H1 (cell line): Measurements from ENCODE around the gene LAMP1. TPM values are rescaled to one million over a fixed set of nuclear protein-coding genes. Genes with fewer than 3 reads are reported as not detected.

ENCODE experiments used
- CTCF ChIA-PET: fragments of 300-600 bp; sonication (Branson Sonifier 250); formaldehyde crosslinking; loops from one replicate; lab custom pipeline; 2021; ENCODE audit not compliant: partially characterized antibody; lab: Charles Lee
- POLR2A ChIA-PET: fragments of 300-600 bp; sonication (Branson Sonifier 250); formaldehyde crosslinking; loops from one replicate; lab custom pipeline; 2021; ENCODE audit warnings: inconsistent platforms; ENCODE audit not compliant: partially characterized antibody; lab: Charles Lee
- DNase-seq, 2 experiments: peaks; one replicate each; pipeline versions ENCODE4 v3.0.0 to v3.0.0-alpha.2; 2010 to 2022; ENCODE audit warnings: low spot score in 2 of 2, low read depth in 1 of 2, mixed read lengths in 1 of 2
- FAIRE-seq: peaks from 2 replicates; lab custom pipeline; 2011; peaks lifted over from hg19 to GRCh38; lab: Jason Lieb, UNC
- H2AFZ ChIP-seq: 2 replicates; pipeline ENCODE4 v1.8.1; 2012; ENCODE audit warnings: low read length, inconsistent platforms
- H2AK5ac ChIP-seq: 2 replicates; pipeline ENCODE4 v1.6.1; 2013; ENCODE audit warnings: low read depth, low read length
- H2BK120ac ChIP-seq: replicated peaks from 2 replicates; pipeline ENCODE3; 2013; ENCODE audit warnings: low read depth, low read length, inconsistent platforms
- H2BK12ac ChIP-seq: 2 replicates; pipeline ENCODE4 v1.6.1; 2013; ENCODE audit warnings: low read depth, low read length
- H2BK15ac ChIP-seq: 2 replicates; pipeline ENCODE4 v1.6.1; 2013; ENCODE audit warnings: low read length
- H2BK20ac ChIP-seq: 2 replicates; pipeline ENCODE4 v1.6.1; 2013; ENCODE audit warnings: low read length
- H2BK5ac ChIP-seq: 2 replicates; pipeline ENCODE4 v1.6.1; 2013; ENCODE audit warnings: low read depth, low read length
- H3K14ac ChIP-seq: 2 replicates; pipeline ENCODE4 v1.6.1; 2013; ENCODE audit warnings: inconsistent platforms; ENCODE audit not compliant: insufficient read length
- H3K18ac ChIP-seq: 2 replicates; pipeline ENCODE4 v1.6.1; 2013; ENCODE audit warnings: low read length; ENCODE audit errors: extremely low read depth
- H3K23ac ChIP-seq: 2 replicates; pipeline ENCODE4 v1.6.1; 2013; ENCODE audit warnings: inconsistent platforms; ENCODE audit not compliant: insufficient read length
- H3K23me2 ChIP-seq: 2 replicates; pipeline ENCODE4 v1.6.1; 2013; ENCODE audit warnings: low read depth, low read length
- H3K27ac ChIP-seq: 2 replicates; pipeline ENCODE4 v1.6.1; 2011; ENCODE audit warnings: low read depth, low read length, inconsistent platforms
- H3K27me3 ChIP-seq, 4 experiments: replicated peaks in 1 of 4; 1 replicate in 1 of 4; 2 replicates in 3 of 4; pipeline versions ENCODE4 v1.6.1 to v1.8.1; 2011 to 2013; ENCODE audit warnings: low read length in 3 of 4, mild to moderate bottlenecking in 3 of 4, inconsistent platforms in 2 of 4, mixed read lengths in 2 of 4, moderate library complexity in 1 of 4; ENCODE audit not compliant: control insufficient read depth in 3 of 4, insufficient read depth in 3 of 4; ENCODE audit errors: extremely low read depth in 1 of 4
- H3K36me3 ChIP-seq, 4 experiments: 2 replicates each; pipeline versions ENCODE4 v1.6.1 to v1.8.1; 2011 to 2013; ENCODE audit warnings: mild to moderate bottlenecking in 4 of 4, low read length in 3 of 4, moderate library complexity in 2 of 4, control low read depth in 1 of 4, inconsistent platforms in 1 of 4; ENCODE audit not compliant: insufficient read depth in 4 of 4, control insufficient read depth in 2 of 4
- H3K4ac ChIP-seq: replicated peaks from 2 replicates; pipeline ENCODE3; 2013; ENCODE audit warnings: low read length, low read depth, mixed read lengths, inconsistent platforms; ENCODE audit not compliant: insufficient read length
- H3K4me1 ChIP-seq, 4 experiments: replicated peaks in 1 of 4; 1 replicate in 1 of 4; 2 replicates in 3 of 4; pipeline versions ENCODE4 v1.6.1 to v1.8.1; 2011 to 2013; ENCODE audit warnings: low read length in 3 of 4, inconsistent platforms in 2 of 4, mixed read lengths in 1 of 4; ENCODE audit not compliant: insufficient read depth in 4 of 4, control insufficient read depth in 3 of 4
- H3K4me2 ChIP-seq, 2 experiments: 2 replicates each; pipeline versions ENCODE4 v1.6.1 to v1.8.1; 2011 to 2013; ENCODE audit warnings: low read depth in 2 of 2, low read length in 2 of 2, control low read depth in 1 of 2, inconsistent platforms in 1 of 2, mild to moderate bottlenecking in 1 of 2; ENCODE audit not compliant: insufficient read depth in 1 of 2
- H3K4me3 ChIP-seq, 4 experiments: fragments of 200-600, 300-600 bp in 1 of 4; sonication (generic), shearing (Covaris generic), sonication (Bioruptor Twin) in 1 of 4; 2 replicates each; pipeline versions ENCODE4 v1.5.1 to v1.8.1; 2011 to 2016; ENCODE audit warnings: low read length in 4 of 4, low read depth in 3 of 4, control low read depth in 2 of 4, inconsistent platforms in 2 of 4, mild to moderate bottlenecking in 2 of 4, mixed read lengths in 1 of 4, moderate library complexity in 1 of 4; ENCODE audit not compliant: insufficient read depth in 2 of 4; ENCODE audit errors: extremely low read depth in 1 of 4
- H3K56ac ChIP-seq: replicated peaks from 2 replicates; pipeline ENCODE3; 2013; ENCODE audit warnings: low read depth, mild to moderate bottlenecking, mixed read lengths, low read length, inconsistent platforms; ENCODE audit not compliant: insufficient read length
- H3K79me1 ChIP-seq: 2 replicates; pipeline ENCODE4 v1.6.1; 2013; ENCODE audit warnings: low read depth, low read length, control low read depth
- H3K79me2 ChIP-seq, 2 experiments: 2 replicates each; pipeline versions ENCODE4 v1.6.1 to v1.8.1; 2012 to 2013; ENCODE audit warnings: low read length in 2 of 2, mild to moderate bottlenecking in 2 of 2, inconsistent platforms in 1 of 2; ENCODE audit not compliant: insufficient read depth in 2 of 2, control insufficient read depth in 1 of 2
- H3K9ac ChIP-seq, 4 experiments: replicated peaks in 1 of 4; 1 replicate in 1 of 4; 2 replicates in 3 of 4; pipeline versions ENCODE4 v1.6.1 to v1.8.1; 2011 to 2013; ENCODE audit warnings: low read depth in 3 of 4, low read length in 3 of 4, control low read depth in 2 of 4, mild to moderate bottlenecking in 2 of 4, moderate library complexity in 2 of 4, inconsistent platforms in 1 of 4; ENCODE audit errors: extremely low read depth in 1 of 4
- H3K9me3 ChIP-seq, 2 experiments: 2 replicates each; pipeline versions ENCODE4 v1.6.1 to v1.8.1; 2012 to 2013; ENCODE audit warnings: mild to moderate bottlenecking in 2 of 2, moderate library complexity in 2 of 2, control low read depth in 1 of 2, inconsistent platforms in 1 of 2, low read depth in 1 of 2, low read length in 1 of 2, mixed read lengths in 1 of 2; ENCODE audit not compliant: insufficient read depth in 2 of 2
- H4K20me1 ChIP-seq, 2 experiments: replicated peaks in 1 of 2; 2 replicates each; pipeline versions ENCODE3 to v1.8.1; 2011 to 2013; ENCODE audit warnings: inconsistent platforms in 2 of 2, low read length in 2 of 2, mild to moderate bottlenecking in 1 of 2; ENCODE audit not compliant: insufficient read depth in 2 of 2, control insufficient read depth in 1 of 2
- H4K5ac ChIP-seq: 2 replicates; pipeline ENCODE4 v1.6.1; 2013; ENCODE audit warnings: low read length, low read depth, mixed read lengths, inconsistent platforms; ENCODE audit not compliant: insufficient read length
- H4K8ac ChIP-seq: 2 replicates; pipeline ENCODE4 v1.8.0; 2013; ENCODE audit warnings: mild to moderate bottlenecking, moderate library complexity, low read length, inconsistent platforms; ENCODE audit not compliant: insufficient read depth; ENCODE audit errors: extremely low read depth
- H4K91ac ChIP-seq: replicated peaks from 2 replicates; pipeline ENCODE3; 2013; ENCODE audit warnings: low read length, mixed read lengths, inconsistent platforms; ENCODE audit not compliant: insufficient read length
- ASH2L ChIP-seq: fragments of 200-600, 300-600 bp; sonication (generic); IDR thresholded peaks from one replicate; pipeline ENCODE4 v1.7.1; 2017; ENCODE audit warnings: low read length
- KDM5A ChIP-seq: fragments of 200-600 bp; IDR thresholded peaks from 2 replicates; pipeline ENCODE4 v1.7.1; 2012; ENCODE audit warnings: mild to moderate bottlenecking, low read length, inconsistent platforms, mixed read lengths
- MAFK ChIP-seq: IDR thresholded peaks from 2 replicates; pipeline ENCODE4 v1.6.1; 2012; ENCODE audit warnings: low read depth, mild to moderate bottlenecking, improper control_type of control experiment, low read length
- POLR2A ChIP-seq, 2 experiments: IDR thresholded peaks; 1 replicate in 1 of 2; 2 replicates in 1 of 2; pipeline ENCODE4 v1.6.1; 2011; ENCODE audit warnings: low read depth in 2 of 2, low read length in 2 of 2, mild to moderate bottlenecking in 2 of 2; ENCODE audit errors: control extremely low read depth in 1 of 2
- SP2 ChIP-seq: IDR thresholded peaks from 2 replicates; pipeline ENCODE4 v1.6.1; 2012; ENCODE audit warnings: mild to moderate bottlenecking, low read length, inconsistent platforms
- SUZ12 ChIP-seq: fragments of 200-600 bp; sonication (generic); IDR thresholded peaks from 2 replicates; pipeline ENCODE4 v1.6.1; 2012; ENCODE audit warnings: mild to moderate bottlenecking, inconsistent platforms, low read length, moderate library complexity, mixed read lengths
- TCF12 ChIP-seq: IDR thresholded peaks from 2 replicates; pipeline ENCODE4 v1.6.1; 2011; ENCODE audit warnings: low read depth, mild to moderate bottlenecking, low read length
- WGBS, 2 experiments: shearing (Covaris generic) in 1 of 2; methylation state at CpG; one replicate each; pipeline versions ENCODE4 v1.1.6 to v1.1.7; 2013 to 2015; ENCODE audit warnings: low lambda C conversion rate in 2 of 2, mixed read lengths in 2 of 2, inconsistent platforms in 1 of 2, low coverage in 1 of 2, missing lambda C conversion rate in 1 of 2; ENCODE audit not compliant: insufficient replicate concordance in 2 of 2, insufficient coverage in 1 of 2, insufficient read length in 1 of 2; ENCODE audit errors: extremely low coverage in 1 of 2, missing lambda C conversion rate in 1 of 2; 5-methylcytosine and 5-hydroxymethylcytosine counted together
- polyA plus RNA-seq, 7 experiments: library from polyadenylated mRNA; depleted of rRNA in 3 of 7; stranded (reverse) in 5 of 7; unstranded in 2 of 7; fragments of >200 nt in 5 of 7; fragments of 200-250 nt in 2 of 7; gene quantifications; 1 replicate in 5 of 7; 2 replicates in 1 of 7; 4 replicates in 1 of 7; pipeline versions ENCODE4 v1.2.1 to v1.2.3, GENCODE V29; 2011 to 2013; ENCODE audit warnings: missing spikeins in 2 of 7, mixed read lengths in 2 of 7
- total RNA-seq: library from RNA; stranded (reverse); fragmentation: NEBNext Ultra II Directional; extraction: Animal tissue kit (Norgen Biotek cat#: 25700); gene quantifications from 2 replicates; pipeline ENCODE4 v1.2.1, GENCODE V29; 2021
- TF ChIP-seq, protein P1 (sequence below), 3 experiments: IDR thresholded peaks; 1 replicate in 2 of 3; 2 replicates in 1 of 3; pipeline versions ENCODE4 v1.5.1 to v1.6.1; 2011; ENCODE audit warnings: low read length in 3 of 3, mild to moderate bottlenecking in 3 of 3, inconsistent platforms in 2 of 3, low read depth in 1 of 3, moderate library complexity in 1 of 3; ENCODE audit not compliant: insufficient read depth in 1 of 3; ENCODE audit errors: control extremely low read depth in 1 of 3

LAMP1 gene
- total and polyA plus RNA-seq, 2 of the 8 experiments (the other 6 are each of a cell fraction or from before 2014, with no cell fraction given), result 97.6 to 140 TPM

DNA sequence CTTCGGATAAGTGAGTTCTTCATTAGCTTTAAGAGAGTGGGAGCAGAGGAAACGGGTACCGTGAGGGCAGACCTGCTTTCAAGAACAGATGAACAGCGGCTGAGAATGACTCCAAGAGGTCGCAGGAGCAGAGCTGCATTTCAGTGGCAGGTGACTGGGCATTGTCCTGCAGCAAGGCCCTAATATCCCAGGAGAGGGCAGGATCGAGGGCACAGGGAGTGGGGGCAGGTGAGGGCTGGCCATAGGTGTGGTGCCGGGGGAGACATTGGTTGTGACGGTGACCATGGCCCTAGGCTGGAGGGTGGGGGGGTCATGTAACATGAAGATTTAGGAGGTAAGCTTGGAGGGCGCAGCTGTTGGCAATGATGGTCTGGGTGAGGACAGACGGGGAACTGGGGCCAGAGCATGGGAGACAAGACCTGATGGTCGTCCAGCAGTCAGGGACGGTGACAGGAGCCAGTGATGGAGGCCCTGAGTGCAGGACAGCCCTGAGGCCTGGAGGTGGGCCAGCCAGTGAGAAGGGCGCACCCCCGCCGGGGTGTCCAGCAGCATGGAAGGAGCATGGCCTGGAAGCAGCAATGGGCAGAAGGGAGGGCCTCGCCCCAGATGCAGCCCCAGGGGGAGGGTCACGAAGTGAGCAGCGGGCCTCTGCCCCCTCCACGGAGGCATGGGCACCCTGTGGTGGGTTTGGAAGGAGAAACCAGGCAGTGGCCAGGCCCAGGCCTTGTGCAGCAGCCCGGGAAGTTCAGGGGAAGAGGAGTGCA is 29.2 kb upstream of the LAMP1 start:
- no peak overlapping the region for H2BK5ac ChIP-seq
- peak overlapping the region; percentile 39; the same call in 1 of the 2 replicates for H2AK5ac ChIP-seq
- POLR2A ChIA-PET, result interaction anchor here (0.6 kb wide), 1 partner anchor 259 kb away, joined by 3 read pairs; no protein-coding TSS in a partner anchor
- peaks cover 0 to 3% of the 10 kb centered on the region in 2 experiments for H4K20me1 ChIP-seq
- no peak overlapping the region for H3K23ac ChIP-seq
- H3K9me3 ChIP-seq, result no peaks in the 10 kb centered on the region
- no peak overlapping the region for H2BK15ac ChIP-seq
- H3K27me3 ChIP-seq, result no peaks in the 10 kb centered on the region
- CTCF ChIA-PET, result interaction anchor here (0.6 to 2.0 kb wide), 6 partner anchors 10 to 203 kb away, joined by 3 to 6 read pairs (median 4); partner anchors contain the start of gene ADPRHL1
- peaks cover 2 to 9% (median 8%) of the 10 kb centered on the region in 4 experiments; a peak in 4 of 8 replicates for H3K36me3 ChIP-seq
- no peak overlapping the region for H2BK20ac ChIP-seq
- no peak overlapping the region for H4K5ac ChIP-seq
- no peaks in the 10 kb centered on the region for H3K23me2 ChIP-seq
- H3K4me3 ChIP-seq, result no peak overlapping the region
- H3K18ac ChIP-seq, result no peak overlapping the region
- no peak overlapping the region for H3K4ac ChIP-seq
- no peak for FAIRE-seq
- H2BK120ac ChIP-seq, result no peak overlapping the region
- no peak overlapping the region; the same call in 1 of the 2 replicates for H2BK12ac ChIP-seq
- no peak overlapping the region for H3K27ac ChIP-seq
- no peak overlapping the region for H3K14ac ChIP-seq
- no peak overlapping the region for H2AFZ ChIP-seq
- no peaks in the 10 kb centered on the region for H3K79me2 ChIP-seq
- no peak overlapping the region for H3K9ac ChIP-seq
- no peak overlapping the region for H3K4me2 ChIP-seq
- DNase-seq, result no peak
- no peak overlapping the region for H4K91ac ChIP-seq
- no peak for TF ChIP-seq SUZ12
- no peak for TF ChIP-seq POLR2A (IDR thresholded peaks at IDR 0.05; ENCODE audit: control extremely low read depth in 1 of 2, low read depth in 2 of 2, low read length in 2 of 2)
- TF ChIP-seq, protein P1, sequence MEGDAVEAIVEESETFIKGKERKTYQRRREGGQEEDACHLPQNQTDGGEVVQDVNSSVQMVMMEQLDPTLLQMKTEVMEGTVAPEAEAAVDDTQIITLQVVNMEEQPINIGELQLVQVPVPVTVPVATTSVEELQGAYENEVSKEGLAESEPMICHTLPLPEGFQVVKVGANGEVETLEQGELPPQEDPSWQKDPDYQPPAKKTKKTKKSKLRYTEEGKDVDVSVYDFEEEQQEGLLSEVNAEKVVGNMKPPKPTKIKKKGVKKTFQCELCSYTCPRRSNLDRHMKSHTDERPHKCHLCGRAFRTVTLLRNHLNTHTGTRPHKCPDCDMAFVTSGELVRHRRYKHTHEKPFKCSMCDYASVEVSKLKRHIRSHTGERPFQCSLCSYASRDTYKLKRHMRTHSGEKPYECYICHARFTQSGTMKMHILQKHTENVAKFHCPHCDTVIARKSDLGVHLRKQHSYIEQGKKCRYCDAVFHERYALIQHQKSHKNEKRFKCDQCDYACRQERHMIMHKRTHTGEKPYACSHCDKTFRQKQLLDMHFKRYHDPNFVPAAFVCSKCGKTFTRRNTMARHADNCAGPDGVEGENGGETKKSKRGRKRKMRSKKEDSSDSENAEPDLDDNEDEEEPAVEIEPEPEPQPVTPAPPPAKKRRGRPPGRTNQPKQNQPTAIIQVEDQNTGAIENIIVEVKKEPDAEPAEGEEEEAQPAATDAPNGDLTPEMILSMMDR (IDR thresholded peaks at IDR 0.05; ENCODE audit: control extremely low read depth in 1 of 3, insufficient read depth in 1 of 3, low read depth in 1 of 3, low read length in 3 of 3), result peak; percentile 13 to 33 (median 13); a peak in 3 of 4 replicates
- TF ChIP-seq MAFK, result no peak
- no peak for TF ChIP-seq KDM5A
- TF ChIP-seq SP2, result no peak
- TF ChIP-seq ASH2L, result no peak
- no peak for TF ChIP-seq TCF12
- H3K79me1 ChIP-seq, result no peaks in the 10 kb centered on the region; the same call in 1 of the 2 replicates
- no peak overlapping the region for H3K56ac ChIP-seq
- H3K4me1 ChIP-seq, result no peaks in the 10 kb centered on the region
- WGBS, 2 experiments, result 92% methylated on average over 20 of the region's 20 CpGs; no CpG with 5 or more reads in 1 of the 2 experiments
- no peak overlapping the region for H4K8ac ChIP-seq
